H1 (cell line): ENCODE results near the gene MAS1L. TPM values are rescaled to one million over a fixed set of nuclear protein-coding genes. Genes with fewer than 3 reads are reported as not detected.

Experiments used
- CTCF ChIA-PET: fragments of 300-600 bp; sonication (Branson Sonifier 250); formaldehyde crosslinking; loops from one replicate; lab custom pipeline; 2021; ENCODE audit not compliant: partially characterized antibody; lab: Charles Lee
- POLR2A ChIA-PET: fragments of 300-600 bp; sonication (Branson Sonifier 250); formaldehyde crosslinking; loops from one replicate; lab custom pipeline; 2021; ENCODE audit warnings: inconsistent platforms; ENCODE audit not compliant: partially characterized antibody; lab: Charles Lee
- DNase-seq, 2 experiments: peaks; one replicate each; pipeline versions ENCODE4 v3.0.0 to v3.0.0-alpha.2; 2010 to 2022; ENCODE audit warnings: low spot score in 2 of 2, low read depth in 1 of 2, mixed read lengths in 1 of 2
- FAIRE-seq: peaks from 2 replicates; lab custom pipeline; 2011; peaks lifted over from hg19 to GRCh38; lab: Jason Lieb, UNC
- H2AFZ ChIP-seq: 2 replicates; pipeline ENCODE4 v1.8.1; 2012; ENCODE audit warnings: low read length, inconsistent platforms
- H2AK5ac ChIP-seq: 2 replicates; pipeline ENCODE4 v1.6.1; 2013; ENCODE audit warnings: low read depth, low read length
- H2BK120ac ChIP-seq: replicated peaks from 2 replicates; pipeline ENCODE3; 2013; ENCODE audit warnings: low read depth, low read length, inconsistent platforms
- H2BK12ac ChIP-seq: 2 replicates; pipeline ENCODE4 v1.6.1; 2013; ENCODE audit warnings: low read depth, low read length
- H2BK15ac ChIP-seq: 2 replicates; pipeline ENCODE4 v1.6.1; 2013; ENCODE audit warnings: low read length
- H2BK20ac ChIP-seq: 2 replicates; pipeline ENCODE4 v1.6.1; 2013; ENCODE audit warnings: low read length
- H2BK5ac ChIP-seq: 2 replicates; pipeline ENCODE4 v1.6.1; 2013; ENCODE audit warnings: low read depth, low read length
- H3K14ac ChIP-seq: 2 replicates; pipeline ENCODE4 v1.6.1; 2013; ENCODE audit warnings: inconsistent platforms; ENCODE audit not compliant: insufficient read length
- H3K18ac ChIP-seq: 2 replicates; pipeline ENCODE4 v1.6.1; 2013; ENCODE audit warnings: low read length; ENCODE audit errors: extremely low read depth
- H3K23ac ChIP-seq: 2 replicates; pipeline ENCODE4 v1.6.1; 2013; ENCODE audit warnings: inconsistent platforms; ENCODE audit not compliant: insufficient read length
- H3K23me2 ChIP-seq: 2 replicates; pipeline ENCODE4 v1.6.1; 2013; ENCODE audit warnings: low read depth, low read length
- H3K27ac ChIP-seq: 2 replicates; pipeline ENCODE4 v1.6.1; 2011; ENCODE audit warnings: low read depth, low read length, inconsistent platforms
- H3K27me3 ChIP-seq, 4 experiments: replicated peaks in 1 of 4; 1 replicate in 1 of 4; 2 replicates in 3 of 4; pipeline versions ENCODE4 v1.6.1 to v1.8.1; 2011 to 2013; ENCODE audit warnings: low read length in 3 of 4, mild to moderate bottlenecking in 3 of 4, inconsistent platforms in 2 of 4, mixed read lengths in 2 of 4, moderate library complexity in 1 of 4; ENCODE audit not compliant: control insufficient read depth in 3 of 4, insufficient read depth in 3 of 4; ENCODE audit errors: extremely low read depth in 1 of 4
- H3K36me3 ChIP-seq, 4 experiments: 2 replicates each; pipeline versions ENCODE4 v1.6.1 to v1.8.1; 2011 to 2013; ENCODE audit warnings: mild to moderate bottlenecking in 4 of 4, low read length in 3 of 4, moderate library complexity in 2 of 4, control low read depth in 1 of 4, inconsistent platforms in 1 of 4; ENCODE audit not compliant: insufficient read depth in 4 of 4, control insufficient read depth in 2 of 4
- H3K4ac ChIP-seq: replicated peaks from 2 replicates; pipeline ENCODE3; 2013; ENCODE audit warnings: low read length, low read depth, mixed read lengths, inconsistent platforms; ENCODE audit not compliant: insufficient read length
- H3K4me1 ChIP-seq, 4 experiments: replicated peaks in 1 of 4; 1 replicate in 1 of 4; 2 replicates in 3 of 4; pipeline versions ENCODE4 v1.6.1 to v1.8.1; 2011 to 2013; ENCODE audit warnings: low read length in 3 of 4, inconsistent platforms in 2 of 4, mixed read lengths in 1 of 4; ENCODE audit not compliant: insufficient read depth in 4 of 4, control insufficient read depth in 3 of 4
- H3K4me2 ChIP-seq, 2 experiments: 2 replicates each; pipeline versions ENCODE4 v1.6.1 to v1.8.1; 2011 to 2013; ENCODE audit warnings: low read depth in 2 of 2, low read length in 2 of 2, control low read depth in 1 of 2, inconsistent platforms in 1 of 2, mild to moderate bottlenecking in 1 of 2; ENCODE audit not compliant: insufficient read depth in 1 of 2
- H3K4me3 ChIP-seq, 4 experiments: fragments of 200-600, 300-600 bp in 1 of 4; sonication (generic), shearing (Covaris generic), sonication (Bioruptor Twin) in 1 of 4; 2 replicates each; pipeline versions ENCODE4 v1.5.1 to v1.8.1; 2011 to 2016; ENCODE audit warnings: low read length in 4 of 4, low read depth in 3 of 4, control low read depth in 2 of 4, inconsistent platforms in 2 of 4, mild to moderate bottlenecking in 2 of 4, mixed read lengths in 1 of 4, moderate library complexity in 1 of 4; ENCODE audit not compliant: insufficient read depth in 2 of 4; ENCODE audit errors: extremely low read depth in 1 of 4
- H3K56ac ChIP-seq: replicated peaks from 2 replicates; pipeline ENCODE3; 2013; ENCODE audit warnings: low read depth, mild to moderate bottlenecking, mixed read lengths, low read length, inconsistent platforms; ENCODE audit not compliant: insufficient read length
- H3K79me1 ChIP-seq: 2 replicates; pipeline ENCODE4 v1.6.1; 2013; ENCODE audit warnings: low read depth, low read length, control low read depth
- H3K79me2 ChIP-seq, 2 experiments: 2 replicates each; pipeline versions ENCODE4 v1.6.1 to v1.8.1; 2012 to 2013; ENCODE audit warnings: low read length in 2 of 2, mild to moderate bottlenecking in 2 of 2, inconsistent platforms in 1 of 2; ENCODE audit not compliant: insufficient read depth in 2 of 2, control insufficient read depth in 1 of 2
- H3K9ac ChIP-seq, 4 experiments: replicated peaks in 1 of 4; 1 replicate in 1 of 4; 2 replicates in 3 of 4; pipeline versions ENCODE4 v1.6.1 to v1.8.1; 2011 to 2013; ENCODE audit warnings: low read depth in 3 of 4, low read length in 3 of 4, control low read depth in 2 of 4, mild to moderate bottlenecking in 2 of 4, moderate library complexity in 2 of 4, inconsistent platforms in 1 of 4; ENCODE audit errors: extremely low read depth in 1 of 4
- H3K9me3 ChIP-seq, 2 experiments: 2 replicates each; pipeline versions ENCODE4 v1.6.1 to v1.8.1; 2012 to 2013; ENCODE audit warnings: mild to moderate bottlenecking in 2 of 2, moderate library complexity in 2 of 2, control low read depth in 1 of 2, inconsistent platforms in 1 of 2, low read depth in 1 of 2, low read length in 1 of 2, mixed read lengths in 1 of 2; ENCODE audit not compliant: insufficient read depth in 2 of 2
- H4K20me1 ChIP-seq, 2 experiments: replicated peaks in 1 of 2; 2 replicates each; pipeline versions ENCODE3 to v1.8.1; 2011 to 2013; ENCODE audit warnings: inconsistent platforms in 2 of 2, low read length in 2 of 2, mild to moderate bottlenecking in 1 of 2; ENCODE audit not compliant: insufficient read depth in 2 of 2, control insufficient read depth in 1 of 2
- H4K5ac ChIP-seq: 2 replicates; pipeline ENCODE4 v1.6.1; 2013; ENCODE audit warnings: low read length, low read depth, mixed read lengths, inconsistent platforms; ENCODE audit not compliant: insufficient read length
- H4K8ac ChIP-seq: 2 replicates; pipeline ENCODE4 v1.8.0; 2013; ENCODE audit warnings: mild to moderate bottlenecking, moderate library complexity, low read length, inconsistent platforms; ENCODE audit not compliant: insufficient read depth; ENCODE audit errors: extremely low read depth
- H4K91ac ChIP-seq: replicated peaks from 2 replicates; pipeline ENCODE3; 2013; ENCODE audit warnings: low read length, mixed read lengths, inconsistent platforms; ENCODE audit not compliant: insufficient read length
- CTBP2 ChIP-seq: IDR thresholded peaks from 2 replicates; pipeline ENCODE4 v1.7.0; 2011; ENCODE audit warnings: borderline replicate concordance, mild to moderate bottlenecking, moderate library complexity, mixed read lengths, low read length; ENCODE audit not compliant: insufficient read depth, insufficient read length
- RBBP5 ChIP-seq: IDR thresholded peaks from 2 replicates; pipeline ENCODE4 v1.7.1; 2012; ENCODE audit warnings: low read depth, mild to moderate bottlenecking, inconsistent platforms, low read length, moderate library complexity, borderline replicate concordance
- WGBS, 2 experiments: shearing (Covaris generic) in 1 of 2; methylation state at CpG; one replicate each; pipeline versions ENCODE4 v1.1.6 to v1.1.7; 2013 to 2015; ENCODE audit warnings: low lambda C conversion rate in 2 of 2, mixed read lengths in 2 of 2, inconsistent platforms in 1 of 2, low coverage in 1 of 2, missing lambda C conversion rate in 1 of 2; ENCODE audit not compliant: insufficient replicate concordance in 2 of 2, insufficient coverage in 1 of 2, insufficient read length in 1 of 2; ENCODE audit errors: extremely low coverage in 1 of 2, missing lambda C conversion rate in 1 of 2; 5-methylcytosine and 5-hydroxymethylcytosine counted together
- polyA plus RNA-seq, 7 experiments: library from polyadenylated mRNA; depleted of rRNA in 3 of 7; stranded (reverse) in 5 of 7; unstranded in 2 of 7; fragments of >200 nt in 5 of 7; fragments of 200-250 nt in 2 of 7; gene quantifications; 1 replicate in 5 of 7; 2 replicates in 1 of 7; 4 replicates in 1 of 7; pipeline versions ENCODE4 v1.2.1 to v1.2.3, GENCODE V29; 2011 to 2013; ENCODE audit warnings: missing spikeins in 2 of 7, mixed read lengths in 2 of 7
- total RNA-seq: library from RNA; stranded (reverse); fragmentation: NEBNext Ultra II Directional; extraction: Animal tissue kit (Norgen Biotek cat#: 25700); gene quantifications from 2 replicates; pipeline ENCODE4 v1.2.1, GENCODE V29; 2021

MAS1L gene
- total and polyA plus RNA-seq, 2 of the 8 experiments (the other 6 are each of a cell fraction or from before 2014, with no cell fraction given), result not detected

- CTCF ChIA-PET, result interaction anchor here (0.9 to 1.9 kb wide), 3 partner anchors 9 to 56 kb away, joined by 3 to 10 read pairs (median 3); no protein-coding TSS in a partner anchor
These were observed 44.7 kb upstream of the MAS1L start for GRCh38 chr6:29532320-29532951.

More at GRCh38 chr6:29532320-29532951, 44.7 kb upstream of the MAS1L start:
- FAIRE-seq, result no peak
- Histone ChIP-seq H3K9ac (no peak overlapping the region), H3K4ac (no peak overlapping the region), H2AFZ (no peak overlapping the region), H3K18ac (no peak overlapping the region), H4K8ac (peak overlapping the region; percentile 15; the same call in 1 of the 2 replicates), H3K79me2 (no peaks in the 10 kb centered on the region), H2AK5ac (no peak overlapping the region), H4K5ac (no peak overlapping the region), H3K4me2 (no peak overlapping the region), H3K23me2 (no peaks in the 10 kb centered on the region), H3K9me3 (no peaks in the 10 kb centered on the region), H3K4me3 (no peak overlapping the region), H2BK12ac (no peak overlapping the region), H3K36me3 (no peaks in the 10 kb centered on the region), H3K27me3 (no peaks in the 10 kb centered on the region), H3K79me1 (no peaks in the 10 kb centered on the region), H2BK120ac (no peak overlapping the region), H4K91ac (no peak overlapping the region), H3K14ac (no peak overlapping the region), H3K56ac (no peak overlapping the region), H4K20me1 (no peaks in the 10 kb centered on the region), H2BK5ac (no peak overlapping the region), H3K4me1 (no peaks in the 10 kb centered on the region), H2BK15ac (no peak overlapping the region), H2BK20ac (no peak overlapping the region), H3K27ac (no peak overlapping the region), H3K23ac (no peak overlapping the region)
- peak in 1 of 2 experiments; percentile 39 for DNase-seq
- POLR2A ChIA-PET, result no interaction called here
- 52% methylated on average over 2 of the region's 2 CpGs; no CpG with 5 or more reads in 1 of the 2 experiments for WGBS, 2 experiments
- TF ChIP-seq RBBP5 (no peak), CTBP2 (no peak)
